ENCODE measurements around the gene ACIN1. TPM values are rescaled to one million over a fixed set of nuclear protein-coding genes. Genes with fewer than 3 reads are reported as not detected.

The ACIN1 gene
- total and polyA plus RNA-seq, 12 donors: 35.7 to 119 (median 68.0) TPM

- Histone ChIP-seq H3K4me3 (no peak overlapping the region), H3K4me1 (peaks cover 15 to 48% (median 38%) of the 10 kb centered on the region in 9 donors)
- ATAC-seq: peak in 1 of 8 donors; percentile 4
These were observed 26.8 kb downstream of the ACIN1 start for GRCh38 chr14:23067847-23068788.

GRCh38 chr14:23066855-23067744, 27.8 kb downstream of the ACIN1 start:
- 85% methylated on average over 23 of the region's 23 CpGs for WGBS, 2 donors
- no peaks in the 10 kb centered on the region for H3K27me3 ChIP-seq
- H3K9me3 ChIP-seq: no peaks in the 10 kb centered on the region
- H3K4me1 ChIP-seq: peaks cover 15 to 48% (median 32%) of the 10 kb centered on the region in 9 donors
- ATAC-seq (no peak), DNase-seq (no peak)
- no peak overlapping the region for H3K4me3 ChIP-seq
- H3K36me3 ChIP-seq: peaks cover 0 to 79% (median 47%) of the 10 kb centered on the region in 9 donors
- no peak overlapping the region for H3K27ac ChIP-seq
- TF ChIP-seq CTCF (IDR thresholded peaks at IDR 0.05): no peak
- intact Hi-C loops (cut with DNase I): loop anchor here in 3 of 10 donors (5.0 to 10.0 kb wide), 3 partner anchors 40 to 482 kb away; partner anchors contain the start of gene DAD1 (in 1 of the 3)

More at GRCh38 chr14:23067847-23068788, 26.8 kb downstream of the ACIN1 start:
- no peak overlapping the region for H3K27ac ChIP-seq
- H3K27me3 ChIP-seq: no peaks in the 10 kb centered on the region
- H3K36me3 ChIP-seq: peaks cover 0 to 79% (median 45%) of the 10 kb centered on the region in 9 donors
- DNase-seq: no peak
- intact Hi-C loops (cut with DNase I): loop anchor here in 3 of 10 donors (2.0 to 10.0 kb wide), 5 partner anchors 39 to 483 kb away; partner anchors contain the start of gene DAD1 (in 1 of the 3)
- 75 to 80% methylated on average over 14 of the region's 14 CpGs for WGBS, 2 donors
- H3K9me3 ChIP-seq: no peaks in the 10 kb centered on the region
- no peak for TF ChIP-seq CTCF (IDR thresholded peaks at IDR 0.05)

- ATAC-seq (no peak), DNase-seq (no peak)
- no peaks in the 10 kb centered on the region for H3K27me3 ChIP-seq
- peaks cover 0 to 85% (median 52%) of the 10 kb centered on the region in 9 donors for H3K36me3 ChIP-seq
- no peak for TF ChIP-seq CTCF (IDR thresholded peaks at IDR 0.05)
- no peaks in the 10 kb centered on the region for H3K9me3 ChIP-seq
- intact Hi-C loops (cut with DNase I): loop anchor here in 3 of 10 donors (5.0 to 10.0 kb wide), 3 partner anchors 41 to 482 kb away; partner anchors contain the start of gene DAD1 (in 1 of the 3)
- no peak overlapping the region for H3K27ac ChIP-seq
- H3K4me1 ChIP-seq: peaks cover 10 to 47% (median 28%) of the 10 kb centered on the region in 9 donors
- H3K4me3 ChIP-seq: no peak overlapping the region
- WGBS, 2 donors: 84 to 87% methylated on average over 3 of the region's 3 CpGs
These were observed 28.6 kb downstream of the ACIN1 start for GRCh38 chr14:23066368-23066767.

- intact Hi-C loops (cut with DNase I): loop anchor here in 1 of 10 donors (10.0 kb wide), 1 partner anchor 479 kb away; the partner anchor contains the start of gene DAD1
- Histone ChIP-seq H3K27me3 (no peaks in the 10 kb centered on the region), H3K9me3 (no peaks in the 10 kb centered on the region), H3K4me1 (peaks cover 6 to 25% (median 14%) of the 10 kb centered on the region in 9 donors), H3K36me3 (peaks cover 0 to 100% (median 76%) of the 10 kb centered on the region in 9 donors), H3K4me3 (no peak overlapping the region), H3K27ac (no peak overlapping the region)
- no peak for TF ChIP-seq CTCF (IDR thresholded peaks at IDR 0.05)
- DNase-seq (no peak), ATAC-seq (no peak)
- 88 to 90% methylated on average over 5 of the region's 5 CpGs for WGBS, 2 donors
These were observed 31.3 kb downstream of the ACIN1 start for GRCh38 chr14:23063601-23064000.

Data from heart right ventricle (tissue), 16 donors.